Esophagus squamous epithelium (tissue), 4 donors: ENCODE data around the gene PHF23.

ENCODE experiments used
- POLR2A ChIP-seq, 4 donors: fragments of 450-650 bp; IDR thresholded peaks; one replicate each; pipeline ENCODE4 v1.6.1; 2017; ENCODE audit warnings: antibody characterized with exemption in 4 of 4, mild to moderate bottlenecking in 4 of 4, moderate library complexity in 3 of 4
- TF ChIP-seq, protein P1 (sequence below), 6 experiments: fragments of 450-650 bp in 4 of 6; fragments of 200-600 bp in 2 of 6; sonication (generic) in 2 of 6; IDR thresholded peaks; one replicate each; pipeline ENCODE4 v1.5.1; 2016 to 2019; ENCODE audit warnings: antibody characterized with exemption in 6 of 6, mild to moderate bottlenecking in 4 of 6, moderate library complexity in 4 of 6

- TF ChIP-seq, protein P1, sequence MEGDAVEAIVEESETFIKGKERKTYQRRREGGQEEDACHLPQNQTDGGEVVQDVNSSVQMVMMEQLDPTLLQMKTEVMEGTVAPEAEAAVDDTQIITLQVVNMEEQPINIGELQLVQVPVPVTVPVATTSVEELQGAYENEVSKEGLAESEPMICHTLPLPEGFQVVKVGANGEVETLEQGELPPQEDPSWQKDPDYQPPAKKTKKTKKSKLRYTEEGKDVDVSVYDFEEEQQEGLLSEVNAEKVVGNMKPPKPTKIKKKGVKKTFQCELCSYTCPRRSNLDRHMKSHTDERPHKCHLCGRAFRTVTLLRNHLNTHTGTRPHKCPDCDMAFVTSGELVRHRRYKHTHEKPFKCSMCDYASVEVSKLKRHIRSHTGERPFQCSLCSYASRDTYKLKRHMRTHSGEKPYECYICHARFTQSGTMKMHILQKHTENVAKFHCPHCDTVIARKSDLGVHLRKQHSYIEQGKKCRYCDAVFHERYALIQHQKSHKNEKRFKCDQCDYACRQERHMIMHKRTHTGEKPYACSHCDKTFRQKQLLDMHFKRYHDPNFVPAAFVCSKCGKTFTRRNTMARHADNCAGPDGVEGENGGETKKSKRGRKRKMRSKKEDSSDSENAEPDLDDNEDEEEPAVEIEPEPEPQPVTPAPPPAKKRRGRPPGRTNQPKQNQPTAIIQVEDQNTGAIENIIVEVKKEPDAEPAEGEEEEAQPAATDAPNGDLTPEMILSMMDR (IDR thresholded peaks at IDR 0.05) = no peak
- TF ChIP-seq POLR2A (IDR thresholded peaks at IDR 0.05) = no peak
Observed at GRCh38 chr17:7225711-7226331, 13.4 kb downstream of the PHF23 start.
